ENCODE data around the gene ATP9A. TPM values are rescaled to one million over a fixed set of nuclear protein-coding genes. Genes with fewer than 3 reads are reported as not detected.
"Not testable (repeated sequence)": the region's sequence is repeated elsewhere in the genome, so short reads cannot be mapped to it uniquely, and the experiment has no call there.

Gene ATP9A
- total RNA-seq, 1 experiment from 2014 or later, result 18.7 TPM

DNA sequence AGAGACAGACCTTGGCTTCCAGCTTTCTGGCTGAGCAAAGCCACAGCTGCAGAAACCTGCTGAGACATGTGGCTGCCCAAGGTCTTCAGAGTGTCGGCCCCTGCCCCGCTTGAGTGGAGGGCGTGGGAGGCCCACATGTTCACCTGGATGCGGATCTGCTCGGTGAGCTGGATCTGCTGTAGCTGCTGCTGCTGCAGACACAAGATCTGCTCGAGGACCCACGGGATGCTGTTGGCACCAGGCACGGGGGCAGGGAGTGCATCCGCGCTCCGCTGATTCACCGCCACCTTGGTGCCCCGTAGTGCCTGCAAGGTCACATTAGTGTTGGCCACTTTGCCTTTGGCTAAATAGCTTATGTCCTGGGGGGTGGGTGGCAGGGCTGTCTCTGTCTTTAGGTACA is 23.4 kb upstream of the ATP9A start:
- DNase-seq (ENCODE audit: low read depth), result no peak

DNA sequence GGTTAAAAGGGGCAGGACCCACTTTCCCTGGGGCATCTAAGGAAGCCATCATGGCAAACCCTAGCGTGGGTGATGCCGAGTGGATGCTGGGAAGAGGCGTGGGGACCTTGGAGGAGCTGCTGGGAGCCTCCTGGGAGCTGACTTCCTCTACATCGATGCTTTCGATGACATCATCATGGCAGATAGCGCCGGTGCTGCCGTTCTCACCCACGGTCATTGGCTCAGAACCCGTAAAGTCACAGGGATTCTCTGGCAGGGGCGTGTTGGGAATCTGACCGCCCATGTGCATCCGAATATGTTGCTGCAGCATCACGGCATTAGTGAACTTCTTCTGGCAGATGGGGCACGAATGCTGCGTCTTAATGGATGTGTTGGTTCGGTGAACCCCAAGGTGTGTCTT is 22.1 kb upstream of the ATP9A start:
- DNase-seq (ENCODE audit: low read depth), result no peak

DNA sequence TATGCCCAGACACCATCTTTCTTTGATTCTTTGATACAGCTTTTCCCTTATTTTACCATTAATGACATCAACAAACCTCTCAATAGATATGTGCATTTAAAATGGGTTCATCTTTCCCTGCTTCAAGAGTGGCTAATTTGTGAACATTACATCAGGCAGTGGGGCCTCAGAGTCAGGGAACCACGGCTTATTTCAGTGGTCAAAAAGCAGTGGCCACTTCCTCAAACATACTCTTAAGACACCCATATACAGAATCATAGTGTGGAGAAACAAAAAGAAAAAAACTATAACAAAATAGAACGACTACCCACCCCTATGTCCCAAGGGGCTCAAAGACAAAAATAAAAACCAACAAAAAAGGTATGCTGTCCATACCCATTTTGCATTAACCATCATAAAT is 21.2 kb upstream of the ATP9A start:
- DNase-seq (ENCODE audit: low read depth), result no peak

DNA sequence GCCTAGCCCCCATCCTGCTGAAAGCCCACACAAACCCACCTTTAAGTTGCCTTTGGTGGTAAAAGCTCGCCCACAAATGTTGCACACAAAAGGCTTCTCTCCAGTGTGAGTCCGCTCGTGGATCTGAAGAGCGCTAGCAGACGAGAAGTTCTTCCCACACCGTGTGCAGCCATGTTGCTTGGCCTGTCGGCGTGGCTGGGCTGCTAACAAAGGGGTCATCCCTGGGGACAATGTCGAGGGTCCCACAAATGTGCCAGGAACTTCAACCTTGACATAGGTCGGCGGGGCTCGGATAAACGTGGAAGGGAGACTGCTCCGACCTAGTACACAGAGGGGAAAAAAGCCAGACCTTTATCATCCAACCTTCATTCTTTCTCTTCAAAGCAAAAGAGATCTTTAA is 20.6 kb upstream of the ATP9A start:
- no peak for DNase-seq (ENCODE audit: low read depth)

DNA sequence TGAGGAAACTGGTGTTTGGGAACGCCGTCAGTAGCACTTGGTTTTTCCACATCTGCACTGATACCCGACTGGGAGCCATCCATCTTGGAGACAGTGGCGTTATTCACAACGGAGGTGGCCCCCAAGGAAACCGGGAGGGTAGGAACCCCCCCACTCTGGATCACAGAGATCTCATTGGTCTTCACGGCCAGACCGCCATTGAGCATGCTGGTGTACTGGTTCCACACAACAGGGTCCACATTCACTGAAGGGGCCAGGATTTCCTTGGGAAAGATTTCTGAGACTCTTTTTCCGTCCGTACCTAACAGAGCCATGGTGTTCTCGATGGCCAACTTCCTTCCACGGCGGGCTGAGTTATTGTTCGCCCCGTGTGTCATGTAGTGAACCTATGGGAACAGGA is 16.1 kb upstream of the ATP9A start:
- DNase-seq (ENCODE audit: low read depth), result no peak

DNA sequence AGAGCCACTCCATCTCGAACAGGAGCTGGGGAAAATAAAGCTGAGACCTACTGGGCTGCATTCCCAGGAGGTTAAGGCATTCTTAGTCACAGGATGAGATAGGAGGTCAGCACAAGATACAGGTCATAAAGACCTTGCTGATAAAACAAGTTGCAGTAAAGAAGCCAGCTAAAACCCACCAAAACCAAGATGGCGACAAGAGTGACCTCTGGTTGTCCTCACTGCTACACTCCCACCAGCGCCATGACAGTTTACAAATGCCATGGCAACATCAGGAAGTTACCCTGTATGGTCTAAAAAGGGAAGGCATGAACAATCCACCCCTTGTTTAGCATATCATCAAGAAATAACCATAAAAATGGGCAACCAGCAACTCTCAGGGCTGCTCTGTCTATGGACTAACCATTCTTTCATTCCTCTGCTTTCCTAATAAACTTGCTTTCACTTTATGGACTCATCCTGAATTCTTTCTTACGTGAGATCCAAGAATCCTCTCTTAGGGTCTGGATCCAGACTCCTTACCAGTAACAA is 10.1 kb upstream of the ATP9A start:
- DNase-seq (ENCODE audit: low read depth), result not testable (repeated sequence)

DNA sequence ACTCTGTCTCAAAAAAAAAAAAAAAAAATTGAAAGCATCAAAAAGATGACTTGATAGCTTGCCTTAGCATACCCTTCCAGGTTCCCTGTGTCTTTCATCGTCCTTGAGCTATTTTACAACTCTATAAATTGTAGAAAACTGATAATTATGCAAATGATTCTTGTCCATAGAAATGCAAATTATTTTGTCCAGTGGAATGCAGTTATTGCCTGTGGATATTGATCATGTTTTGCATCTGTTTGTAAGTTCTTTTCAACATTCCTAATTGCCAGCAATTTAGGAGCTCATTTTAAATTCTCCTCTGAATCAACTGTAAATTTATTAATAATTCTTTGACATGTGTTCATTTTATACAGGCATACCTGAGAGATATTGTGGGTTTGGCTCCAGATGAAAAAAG is 7.1 kb upstream of the ATP9A start:
- no peak for DNase-seq (ENCODE audit: low read depth)

DNA sequence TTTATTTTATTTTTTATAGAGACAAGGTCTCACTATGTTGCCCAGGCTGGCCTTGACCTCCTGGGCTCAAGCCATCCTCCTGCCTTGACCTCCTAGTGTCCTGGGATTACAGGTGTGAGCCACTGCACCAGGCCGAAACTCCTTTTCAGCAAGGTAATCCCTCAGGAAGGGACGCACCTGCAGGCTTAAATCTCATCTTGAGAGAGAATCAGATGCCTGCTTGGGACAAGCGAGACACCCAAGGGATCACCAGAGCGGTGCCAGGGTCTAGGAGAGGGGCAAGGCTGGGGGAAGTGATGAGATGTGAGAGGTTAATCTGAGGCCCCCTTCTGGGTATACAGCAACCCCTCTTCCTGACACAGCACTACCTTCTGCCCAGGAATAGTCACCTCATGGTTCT is 4.0 kb upstream of the ATP9A start:
- no peak for DNase-seq (ENCODE audit: low read depth)

DNA sequence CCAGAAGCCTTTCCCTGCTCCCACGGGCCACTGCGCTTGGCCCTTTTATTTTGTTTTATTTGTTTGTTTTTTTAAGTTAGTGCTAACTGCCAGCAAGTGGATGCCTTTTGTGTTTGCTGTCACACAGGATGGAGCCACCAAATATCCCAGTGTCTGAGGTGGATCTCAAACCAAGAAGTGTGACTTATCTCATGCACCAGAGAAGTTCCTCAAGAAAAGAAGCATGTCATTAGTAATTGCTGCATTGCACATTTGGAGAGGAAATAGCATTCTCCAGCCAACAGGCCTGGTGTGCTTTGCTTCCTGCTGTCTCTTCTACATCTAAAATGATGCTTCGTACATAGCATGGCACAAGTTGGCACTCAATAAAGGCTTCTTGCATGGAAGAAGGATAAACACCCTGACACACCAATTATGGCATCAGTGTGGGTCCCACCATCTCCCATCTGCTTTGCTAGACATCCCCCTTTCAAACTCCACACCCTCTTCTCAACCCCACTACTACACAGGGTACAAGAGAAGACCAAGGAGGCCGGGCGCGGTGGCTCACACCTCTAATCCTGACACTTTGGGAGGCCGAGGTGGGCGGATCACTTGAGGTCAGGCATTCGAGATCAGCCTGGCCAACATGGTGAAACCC is 1.9 kb upstream of the ATP9A start:
- no peak for DNase-seq (ENCODE audit: low read depth)

DNA sequence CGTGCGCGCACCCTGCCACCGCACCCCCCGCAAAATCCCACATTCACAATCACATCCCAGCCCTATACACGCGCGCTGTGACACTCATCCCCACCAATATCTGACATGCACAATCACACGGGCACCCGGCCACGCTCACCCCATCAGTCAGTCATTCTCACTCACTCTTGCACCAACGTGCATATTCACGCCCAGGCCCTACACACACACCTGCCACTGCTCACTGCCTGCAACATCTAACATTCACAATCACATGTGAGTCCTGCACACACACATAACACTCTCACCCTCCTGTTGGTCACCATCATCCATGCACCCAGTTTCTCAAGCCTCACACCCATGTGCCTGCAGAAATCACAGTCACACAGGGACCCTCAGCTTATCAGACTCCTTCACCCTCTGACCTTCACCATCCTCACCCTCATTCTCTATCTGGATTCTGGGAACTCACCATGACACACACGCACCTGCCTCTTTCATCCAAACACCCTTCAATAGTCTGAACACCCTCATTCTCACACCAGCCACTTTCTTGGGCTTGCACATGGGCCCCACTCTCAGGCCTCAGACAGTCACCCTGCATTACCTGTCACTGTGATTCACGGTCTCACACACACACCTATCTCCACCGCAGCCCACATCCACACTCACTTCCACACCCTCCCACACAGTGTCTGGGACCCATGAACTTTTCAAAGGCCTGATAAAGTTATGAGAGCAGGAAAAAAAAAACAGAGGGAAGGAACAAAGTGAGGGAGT is 748 bp upstream of the ATP9A start:
- no peak for DNase-seq (ENCODE audit: low read depth)

DNA sequence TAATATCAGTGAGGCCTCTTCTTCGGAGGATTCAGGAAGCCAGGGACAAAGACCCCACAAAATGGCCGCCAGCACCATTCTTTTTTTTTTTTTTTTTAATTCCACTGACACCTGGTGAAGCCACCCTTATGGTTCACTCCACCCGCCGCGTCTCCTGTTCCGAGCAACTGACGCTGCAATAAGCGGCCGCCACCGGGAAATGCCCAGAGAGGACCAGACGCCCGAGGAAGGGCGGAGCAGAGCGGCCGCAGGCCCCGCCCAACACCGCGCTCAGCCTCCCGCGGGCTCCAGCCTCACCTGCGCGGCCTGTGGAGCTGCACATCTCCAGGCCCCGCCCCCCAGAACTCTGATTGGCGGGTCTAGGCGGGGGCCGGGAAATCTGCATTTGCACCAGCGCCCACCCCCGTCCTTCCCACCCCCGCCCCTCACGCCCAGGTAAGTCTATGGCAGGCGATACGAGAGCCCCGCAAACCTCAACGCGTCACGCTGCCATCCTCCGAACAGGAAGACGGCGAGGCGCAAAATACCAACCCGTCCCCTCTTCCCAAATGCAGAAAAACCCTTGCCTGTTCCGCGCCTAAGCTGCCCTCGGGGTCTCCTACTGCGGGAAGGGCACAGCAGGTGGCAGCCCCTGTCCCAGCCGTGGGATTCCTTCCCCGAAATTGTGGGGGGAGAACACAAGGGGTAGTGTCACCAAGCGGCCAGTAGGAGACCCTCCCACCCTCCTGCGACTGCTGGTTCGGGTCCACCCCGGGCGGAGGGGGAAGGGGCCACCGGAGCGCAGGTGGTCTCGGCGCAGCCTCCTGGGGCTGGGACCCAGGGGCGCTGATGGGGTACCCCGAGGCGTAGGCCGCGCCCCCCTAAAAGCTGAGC is 960 bp downstream of the ATP9A start:
- DNase-seq (ENCODE audit: low read depth), result peak; percentile 56

DNA sequence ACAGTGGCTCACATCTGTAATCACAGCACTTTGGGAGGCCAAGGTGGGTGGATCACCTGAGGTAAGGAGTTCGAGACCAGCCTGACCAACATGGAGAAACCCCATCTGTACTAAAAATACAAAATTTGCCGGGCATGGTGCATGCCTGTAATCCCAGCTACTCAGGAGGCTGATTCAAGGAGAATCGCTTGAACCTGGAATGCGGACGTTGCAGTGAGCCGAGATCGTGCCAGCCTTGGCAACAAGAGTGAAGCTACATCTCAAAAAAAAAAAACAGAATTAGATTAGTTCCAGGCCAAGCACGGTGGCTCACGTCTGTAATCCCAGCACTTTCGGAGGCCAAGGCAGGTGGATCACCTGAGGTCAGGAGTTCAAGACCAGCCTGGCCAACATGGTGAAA is 2.8 kb downstream of the ATP9A start:
- DNase-seq (ENCODE audit: low read depth), result not testable (repeated sequence)

DNA sequence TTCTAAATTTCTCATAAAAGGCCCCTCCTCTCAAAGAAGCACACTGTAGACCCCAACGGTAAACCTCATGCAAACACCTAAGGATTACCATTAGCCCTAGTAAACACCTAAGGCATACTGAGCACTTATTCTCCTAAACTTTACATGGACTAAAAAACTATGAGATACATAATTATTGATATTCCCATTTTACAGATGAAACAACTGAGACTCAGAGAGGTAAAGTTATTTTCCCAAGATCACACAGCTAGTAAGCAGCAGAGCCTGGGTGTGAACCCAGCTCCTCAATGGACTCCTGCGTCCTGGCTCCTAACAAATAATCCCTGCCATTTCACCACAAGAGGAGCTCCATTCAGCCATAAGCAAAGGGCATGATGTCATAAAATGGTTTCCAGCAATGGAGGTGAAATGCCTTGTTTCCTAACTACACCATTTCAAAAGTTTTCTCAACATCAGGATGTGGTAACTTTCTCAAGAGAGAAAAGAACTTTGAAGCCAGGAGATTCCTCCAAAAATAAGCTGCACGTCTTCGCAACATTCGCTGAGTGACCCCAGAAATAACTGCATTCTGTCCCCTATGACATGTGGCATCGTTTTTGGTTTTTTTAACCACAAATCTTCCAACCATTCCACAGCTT is 4.1 kb downstream of the ATP9A start:
- peak; percentile 81 for DNase-seq (ENCODE audit: low read depth)

DNA sequence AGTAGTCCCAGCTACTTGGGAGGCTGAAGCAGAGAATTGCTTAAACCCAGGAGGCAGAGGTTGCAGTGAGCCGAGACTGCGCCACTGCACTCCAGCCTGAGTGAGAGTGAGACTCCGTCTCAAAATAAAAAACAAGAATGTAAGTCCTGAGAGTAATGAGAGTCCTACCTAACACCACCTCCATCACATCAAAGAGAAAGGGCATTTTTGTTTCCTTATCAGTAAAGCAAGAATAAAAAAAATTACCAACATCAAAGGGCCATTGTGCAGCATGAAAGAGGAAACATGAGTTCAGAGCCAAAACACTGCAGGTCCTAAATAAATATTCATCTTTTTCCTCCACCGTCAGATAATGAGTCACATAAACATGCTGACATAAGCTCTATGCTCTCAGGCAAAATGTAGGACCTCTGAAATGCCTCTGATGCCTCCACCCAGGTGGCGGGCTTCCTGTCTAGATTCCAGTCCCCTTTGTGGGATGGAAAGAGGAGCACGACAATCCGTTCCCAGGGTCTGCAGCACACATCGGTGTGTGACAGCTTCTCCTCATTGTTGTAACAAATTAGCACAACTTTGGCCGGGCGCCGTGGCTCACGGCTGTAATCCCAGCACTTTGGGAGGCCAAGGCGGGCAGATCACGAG is 7.2 kb downstream of the ATP9A start:
- peak; percentile 83 for DNase-seq (ENCODE audit: low read depth)

DNA sequence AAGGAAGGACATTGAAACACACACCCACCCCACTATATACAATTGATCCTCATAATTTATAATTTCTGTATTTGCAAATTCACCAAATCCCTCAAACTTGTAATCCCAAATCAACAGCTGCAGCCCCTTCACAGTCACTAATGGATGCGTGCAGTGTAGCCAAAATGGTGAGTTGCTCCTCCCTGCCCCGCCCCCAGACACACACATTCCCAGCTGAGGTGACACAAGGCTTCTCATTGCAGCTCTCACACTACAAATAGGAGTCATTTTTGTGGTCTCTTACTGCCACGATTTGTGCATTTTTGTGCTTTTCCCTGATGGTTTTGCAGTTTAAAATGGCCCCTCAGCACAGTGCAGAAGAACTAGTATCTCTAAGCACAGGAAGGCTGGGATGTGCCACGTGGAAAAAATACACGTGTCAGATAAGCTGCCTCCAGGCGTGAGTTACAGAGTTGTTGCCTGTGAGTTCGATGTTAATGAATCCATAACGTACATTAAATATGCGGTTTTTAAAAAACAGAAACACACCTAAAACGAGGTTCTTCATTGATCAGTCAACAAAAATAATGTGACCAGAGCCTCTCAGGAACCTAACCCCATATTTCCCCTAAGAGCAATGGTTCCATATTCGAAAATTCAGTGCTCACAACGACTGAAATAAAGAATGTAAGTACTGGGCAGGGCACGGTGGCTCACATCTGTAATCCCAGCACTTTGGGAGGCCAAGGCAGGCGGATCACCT is 8.2 kb downstream of the ATP9A start:
- DNase-seq (ENCODE audit: low read depth), result peak; percentile 54

DNA sequence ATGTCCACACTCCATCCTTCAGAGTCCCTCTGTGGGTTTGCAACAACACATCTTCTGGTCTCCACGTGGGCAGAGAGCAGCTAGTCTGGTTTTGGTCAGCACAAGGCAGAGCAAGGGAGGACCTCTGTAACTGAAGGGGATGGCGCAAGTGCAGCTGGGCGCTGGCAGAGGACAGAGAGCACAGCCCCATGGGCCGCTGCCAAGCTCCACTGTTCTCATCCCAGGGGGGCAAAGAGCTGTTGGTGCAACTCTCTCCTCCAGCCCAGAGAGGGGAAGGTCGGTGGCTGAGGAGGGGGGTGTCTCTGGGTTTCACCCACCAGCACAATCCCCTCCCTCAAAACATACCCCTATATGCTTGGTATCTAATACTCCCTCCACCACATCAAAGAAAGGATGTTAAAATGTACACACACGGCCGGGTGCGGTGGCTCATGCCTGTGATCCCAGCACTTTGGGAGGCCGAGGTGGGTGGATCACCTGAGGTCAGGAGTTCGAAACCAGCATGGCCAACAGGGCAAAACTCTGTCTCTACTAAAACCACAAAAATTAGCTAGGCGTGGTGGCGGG is 9.1 kb downstream of the ATP9A start:
- DNase-seq (ENCODE audit: low read depth), result no peak

DNA sequence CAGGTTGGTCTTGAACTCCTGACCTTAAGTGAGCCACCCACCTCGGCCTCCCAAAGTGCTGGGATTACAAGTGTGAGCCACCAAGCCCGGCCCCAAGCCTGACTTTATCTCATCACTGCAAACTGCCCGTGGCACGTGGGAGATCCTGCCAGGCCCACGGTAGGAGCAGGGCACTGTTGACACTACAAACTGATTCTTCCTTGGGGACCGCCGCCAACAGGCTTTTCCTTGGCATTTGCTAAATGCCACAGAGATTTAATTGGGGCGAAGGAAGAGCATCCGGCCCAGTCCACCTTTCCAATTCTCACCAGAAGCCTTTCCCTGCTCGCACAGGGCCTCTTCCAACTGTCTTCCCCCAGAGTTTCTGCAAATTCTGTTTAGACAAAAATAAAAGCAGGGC is 11.0 kb downstream of the ATP9A start:
- DNase-seq (ENCODE audit: low read depth), result no peak

DNA sequence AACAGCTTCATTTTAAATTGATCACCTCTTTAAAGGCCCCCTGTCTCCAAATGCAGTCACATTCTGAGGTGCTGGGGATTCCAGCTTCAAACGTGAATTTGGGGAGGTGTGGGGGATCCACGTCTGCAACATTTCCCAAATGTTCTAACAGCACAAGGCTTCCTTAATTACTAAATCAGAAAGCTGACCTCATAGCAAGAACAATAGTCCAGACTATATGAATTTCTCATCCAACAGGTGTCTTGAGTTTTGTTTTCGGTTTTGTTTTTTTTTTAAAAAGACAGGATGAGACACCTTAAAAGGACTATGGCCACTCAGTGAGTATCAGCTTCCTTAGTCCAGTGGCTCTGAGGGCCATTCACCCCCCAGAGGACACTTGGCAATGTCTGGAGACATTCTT is 11.5 kb downstream of the ATP9A start:
- no peak for DNase-seq (ENCODE audit: low read depth)

DNA sequence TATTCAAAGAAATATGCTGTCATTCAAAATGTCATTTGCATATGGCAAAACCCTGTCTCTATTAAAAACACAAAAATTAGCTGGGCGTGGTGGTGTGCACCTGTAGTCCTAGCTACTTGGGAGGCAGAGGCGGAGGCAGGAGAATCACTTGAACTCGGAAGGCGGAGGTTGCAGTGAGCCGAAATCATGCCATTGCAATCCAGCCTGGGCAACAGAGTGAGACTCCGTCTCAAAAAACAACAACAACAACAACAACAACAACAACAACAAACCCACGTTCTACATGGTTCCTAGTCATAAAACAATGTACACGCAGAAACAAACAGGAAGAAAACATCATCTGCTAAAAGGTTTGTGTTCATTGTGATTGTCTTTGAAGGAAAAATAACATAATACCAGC is 15.0 kb downstream of the ATP9A start:
- not testable (repeated sequence) for DNase-seq (ENCODE audit: low read depth)

DNA sequence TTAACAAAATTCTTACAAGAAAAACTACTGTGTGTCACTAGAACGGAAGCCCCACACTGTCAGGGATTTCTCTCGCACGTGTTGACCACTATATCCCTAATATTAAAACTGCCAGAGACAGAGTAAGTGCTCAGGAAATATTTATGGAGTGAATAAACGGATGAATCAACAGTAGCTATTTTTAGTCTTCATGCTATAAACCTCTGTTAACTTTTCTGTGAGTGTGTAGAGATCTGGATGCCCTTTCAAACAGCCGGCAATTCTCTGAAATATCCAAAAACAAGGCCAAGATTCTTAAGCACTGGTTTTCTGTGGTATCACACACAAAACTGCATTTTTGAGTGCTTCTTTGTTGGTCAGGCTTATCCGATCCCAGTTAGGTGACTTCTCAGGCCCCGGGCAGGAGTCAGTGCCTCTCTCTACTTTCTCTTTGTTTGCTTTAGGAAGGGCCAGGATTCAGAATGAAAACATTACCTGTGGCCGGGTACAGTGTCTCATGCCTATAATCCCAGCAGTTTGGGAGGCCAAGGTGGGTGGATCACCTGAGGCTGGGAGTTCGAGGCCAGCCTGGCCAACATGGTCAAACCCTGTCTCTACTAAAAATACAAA is 15.7 kb downstream of the ATP9A start:
- peak; percentile 92 for DNase-seq (ENCODE audit: low read depth)
